ENCODE results near the gene SHOC2.
A peak's percentile ranks its signal among the peaks of the same experiment; 100 is the strongest.

The SHOC2 gene

DNA sequence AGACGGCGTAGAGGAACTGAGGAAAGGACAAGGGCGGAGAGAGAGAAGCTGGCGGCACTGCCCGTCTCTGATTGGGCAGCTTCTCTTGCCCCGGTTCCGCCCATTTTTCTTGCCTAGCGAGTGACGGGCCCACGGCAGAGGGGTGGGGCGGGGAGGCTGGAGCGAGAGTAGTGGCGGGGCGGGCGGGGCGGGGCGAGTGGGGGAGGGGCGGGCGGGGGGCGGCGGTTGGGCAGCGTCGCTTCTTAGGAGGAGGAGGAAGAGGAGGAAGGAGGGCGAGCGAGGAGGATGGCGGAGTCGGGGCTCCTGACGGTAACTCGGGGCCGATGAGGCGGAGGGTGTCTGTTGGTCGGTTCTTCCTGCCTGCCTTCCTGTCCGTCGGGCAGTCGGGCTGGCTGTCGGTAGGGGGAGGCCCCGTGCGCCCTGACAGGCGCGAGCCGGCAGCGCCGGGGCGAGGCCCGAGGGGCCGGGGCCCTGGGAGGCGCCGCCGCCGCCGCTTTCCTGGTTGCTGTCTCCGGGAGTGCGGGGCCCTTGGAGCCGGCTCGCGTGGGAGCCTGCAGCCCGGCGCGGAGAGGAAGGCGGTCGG, at the start of gene SHOC2:
TSS of gene SHOC2 (plus strand) at position 256 of the 583 bp plus-strand sequence. CDS start 44,755 bp downstream, outside the sequence.
- DNase-seq = peak; percentile 9

DNA sequence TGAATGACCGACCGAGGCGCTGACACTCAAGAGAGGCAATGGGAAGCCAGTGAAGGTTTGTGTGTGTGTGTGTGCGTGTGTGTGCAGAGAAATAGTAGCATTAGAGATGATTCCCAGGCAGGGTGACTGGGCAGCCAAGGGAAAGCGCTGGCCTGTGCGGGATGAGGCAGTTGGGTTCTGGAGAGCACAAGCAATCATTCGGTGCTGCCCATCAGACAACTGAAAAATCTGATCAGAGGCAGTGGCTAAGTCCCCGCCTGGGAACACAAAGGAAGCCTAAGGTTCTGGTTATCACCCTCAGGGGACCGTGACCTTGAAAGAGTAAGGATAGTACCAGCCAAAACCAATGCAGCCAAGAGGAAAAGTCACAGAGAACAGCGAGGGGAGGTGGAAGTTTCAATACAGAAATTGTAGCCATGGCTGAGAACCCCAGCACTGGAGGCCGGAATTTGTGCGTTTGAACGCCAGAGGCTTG, 48.5 kb upstream of the SHOC2 start:
- DNase-seq = no peak

GRCh38 chr10:110871298-110872084, 47.9 kb upstream of the SHOC2 start, which contains the start of gene PDCD4:
Gene PDCD4, plus strand, starts transcription at chr10:110871928. Its CDS starts 4,100 bp downstream, at chr10:110876028.
- peak; percentile 86 for DNase-seq

DNA sequence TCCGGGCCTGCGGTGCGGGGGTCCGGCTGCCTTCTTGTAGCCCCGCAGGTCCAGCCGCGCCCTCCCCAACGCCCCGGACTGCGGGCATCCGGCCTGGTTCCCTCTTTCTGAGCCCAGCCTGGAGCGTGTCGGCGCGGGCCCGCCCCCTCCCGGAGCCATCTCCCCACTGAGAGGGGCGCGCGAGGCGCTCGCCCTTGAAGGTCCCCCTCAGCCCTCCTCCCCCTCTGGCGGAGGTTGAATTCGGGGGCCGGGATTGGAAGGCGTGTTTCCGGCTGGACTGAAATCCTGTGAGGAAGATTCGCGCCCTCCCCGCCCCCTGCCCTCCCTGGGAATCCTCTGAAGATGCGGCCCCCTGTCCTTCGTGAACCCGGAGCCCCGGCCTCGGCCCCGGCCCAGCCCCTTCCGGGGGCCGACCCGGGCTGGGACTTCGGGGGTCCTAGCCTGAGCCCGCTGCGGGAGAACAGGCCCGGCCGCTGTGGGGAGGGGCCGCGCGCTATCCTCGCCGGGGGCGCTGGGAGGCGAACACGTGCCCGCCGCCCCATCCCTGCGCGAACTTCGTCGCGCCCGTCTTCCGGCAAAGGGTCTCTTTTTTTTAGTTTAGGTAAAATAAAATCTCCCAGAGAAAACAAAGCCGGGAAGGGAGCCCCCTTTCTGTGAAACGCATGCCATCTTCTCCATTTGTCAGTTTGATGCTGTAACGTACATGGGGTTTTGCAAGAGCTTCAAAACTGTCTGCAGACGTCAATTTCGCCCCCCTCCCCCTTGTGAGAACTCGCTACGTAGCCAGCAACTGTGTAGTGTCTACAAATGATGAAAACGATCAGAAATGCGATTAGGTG, 47.0 kb upstream of the SHOC2 start:
- DNase-seq = peak; percentile 3

GRCh38 chr10:110872984-110873923, 46.1 kb upstream of the SHOC2 start:
- no peak for DNase-seq

GRCh38 chr10:110873951-110874350, 45.5 kb upstream of the SHOC2 start:
- no peak for DNase-seq

- no peak for DNase-seq
These were observed 43.4 kb upstream of the SHOC2 start for GRCh38 chr10:110876000-110876399.

- no peak for DNase-seq
These were observed 42.6 kb upstream of the SHOC2 start for GRCh38 chr10:110876788-110877187.

DNA sequence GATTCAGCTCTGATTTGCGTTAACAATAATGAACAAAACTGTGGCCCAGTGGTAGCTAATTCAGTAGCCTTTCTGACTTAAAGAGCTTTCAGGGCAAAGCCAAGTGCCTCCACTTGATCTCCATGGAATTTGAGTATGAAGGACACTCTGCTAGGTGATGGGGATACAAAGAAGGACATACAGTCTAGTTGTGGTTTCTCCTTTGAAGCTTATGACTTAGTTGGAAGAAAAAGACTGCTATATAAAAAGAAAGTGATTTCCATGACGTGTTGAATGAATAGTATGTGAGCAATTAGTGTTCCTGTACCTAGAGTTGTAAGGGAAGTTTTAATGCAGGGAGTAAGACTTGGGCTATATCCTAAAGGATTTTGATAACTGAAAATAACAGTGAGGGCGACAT, 39.4 kb upstream of the SHOC2 start:
- no peak for DNase-seq

- no peak for DNase-seq
These were observed 38.2 kb upstream of the SHOC2 start for GRCh38 chr10:110881247-110881646.

GRCh38 chr10:110881905-110882304, 37.5 kb upstream of the SHOC2 start:
- no peak for DNase-seq

GRCh38 chr10:110883924-110884323, 35.5 kb upstream of the SHOC2 start:
- no peak for DNase-seq

DNA sequence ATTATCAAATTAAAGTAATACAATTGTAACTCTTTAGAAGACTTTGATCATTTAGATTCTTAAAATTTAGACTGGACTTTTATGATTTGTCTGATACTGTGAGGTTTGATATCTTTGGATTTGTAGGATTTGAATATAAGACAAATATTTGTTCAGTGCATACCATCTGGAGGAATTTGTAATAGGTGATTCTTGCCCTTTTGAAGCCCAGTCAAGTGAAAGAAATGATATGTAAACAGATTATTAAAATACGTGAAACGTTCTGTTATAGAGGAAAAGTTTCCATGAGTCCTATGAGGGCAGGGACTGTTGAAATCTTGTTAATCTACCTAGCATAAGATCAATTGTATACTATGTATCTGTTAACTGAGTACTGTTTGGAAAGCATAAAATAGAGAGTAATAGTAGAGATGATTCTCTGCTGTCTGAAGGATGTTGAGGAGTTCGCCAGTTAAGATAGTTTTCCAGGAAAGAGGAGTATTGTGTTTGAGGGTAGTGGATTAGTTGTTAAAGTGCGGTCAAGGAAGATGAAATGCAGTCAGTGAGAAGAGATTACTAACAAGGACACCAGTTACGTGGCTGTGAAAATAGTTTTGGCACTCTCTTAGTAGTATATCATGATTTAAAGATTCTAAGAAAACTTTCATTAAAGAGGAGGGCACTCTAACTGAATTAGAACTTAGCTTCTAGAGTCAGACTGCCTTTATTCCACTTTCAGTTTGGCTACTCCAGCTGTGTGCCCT, 33.3 kb upstream of the SHOC2 start:
- DNase-seq = no peak

DNA sequence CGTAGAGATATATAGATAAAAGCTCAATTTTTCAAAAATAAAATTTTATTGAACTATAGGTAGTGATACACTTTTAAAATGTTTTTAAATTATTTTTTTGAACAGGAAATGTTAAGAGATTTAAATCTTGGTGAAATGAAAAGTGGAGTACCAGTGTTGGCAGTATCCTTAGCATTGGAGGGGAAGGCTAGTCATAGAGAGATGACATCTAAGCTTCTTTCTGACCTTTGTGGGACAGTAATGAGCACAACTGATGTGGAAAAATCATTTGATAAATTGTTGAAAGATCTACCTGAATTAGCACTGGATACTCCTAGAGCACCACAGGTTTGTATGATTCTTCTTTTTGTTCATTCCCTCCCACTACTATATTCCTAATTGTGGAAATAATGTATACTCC, 31.8 kb upstream of the SHOC2 start:
- DNase-seq = no peak

DNA sequence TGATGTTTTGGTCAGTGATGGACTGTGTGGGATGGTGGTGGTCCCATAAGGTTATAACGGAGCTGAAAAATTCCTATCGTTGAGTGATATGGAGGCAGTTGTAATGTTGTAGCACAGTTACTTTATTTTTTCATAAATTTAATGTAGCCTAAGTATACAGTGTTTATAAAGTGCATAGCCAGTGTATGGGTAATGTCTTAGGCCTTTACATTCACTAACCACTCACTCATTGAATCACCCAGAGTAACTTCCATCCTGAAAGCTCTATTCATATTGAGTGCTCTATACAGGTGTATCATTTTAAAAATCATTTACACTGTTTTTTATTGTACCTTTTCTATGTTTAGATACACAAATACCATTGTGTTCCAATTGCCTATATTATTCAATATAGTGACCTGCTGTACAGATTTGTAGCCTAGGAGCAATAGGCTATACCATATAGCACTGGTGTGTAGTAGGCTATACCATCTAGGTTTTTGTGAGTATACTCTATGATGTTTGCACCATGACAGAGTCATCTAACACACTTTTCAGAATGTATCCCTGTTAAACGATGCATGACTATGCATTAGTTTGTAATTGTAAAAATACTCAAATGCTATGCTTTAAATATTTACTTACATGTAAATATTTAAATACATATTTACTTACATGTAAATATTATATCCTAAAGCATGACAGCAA, 26.7 kb upstream of the SHOC2 start:
- no peak for DNase-seq

DNA sequence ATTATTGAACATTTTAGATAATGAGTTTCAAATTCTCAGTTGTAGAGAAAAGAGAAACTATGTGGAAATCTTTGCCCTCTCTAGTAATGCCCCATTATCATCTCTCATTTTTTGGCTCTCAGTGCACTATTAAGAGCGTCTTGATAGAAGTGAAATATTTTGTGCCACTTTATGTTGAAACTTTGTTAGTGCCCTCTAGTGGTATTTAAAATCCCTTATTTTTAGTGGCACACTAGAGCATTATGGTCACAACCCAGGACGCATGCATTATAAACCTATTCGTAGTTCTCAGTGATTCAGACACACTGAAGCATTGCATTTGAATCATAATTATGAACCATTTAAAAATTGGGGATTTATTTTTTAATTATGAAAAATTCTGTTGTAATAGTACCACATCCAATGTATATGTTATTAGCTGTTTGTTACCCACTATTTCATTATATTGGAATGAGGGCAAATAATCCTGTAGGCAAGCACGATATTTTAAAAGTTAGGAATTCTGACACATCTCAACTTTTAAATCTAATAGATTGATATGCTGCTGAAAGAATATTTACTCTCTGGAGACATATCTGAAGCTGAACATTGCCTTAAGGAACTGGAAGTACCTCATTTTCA, 25.7 kb upstream of the SHOC2 start:
- DNase-seq = peak; percentile 0

- DNase-seq = no peak
These were observed 22.2 kb upstream of the SHOC2 start for GRCh38 chr10:110897184-110897583.

DNA sequence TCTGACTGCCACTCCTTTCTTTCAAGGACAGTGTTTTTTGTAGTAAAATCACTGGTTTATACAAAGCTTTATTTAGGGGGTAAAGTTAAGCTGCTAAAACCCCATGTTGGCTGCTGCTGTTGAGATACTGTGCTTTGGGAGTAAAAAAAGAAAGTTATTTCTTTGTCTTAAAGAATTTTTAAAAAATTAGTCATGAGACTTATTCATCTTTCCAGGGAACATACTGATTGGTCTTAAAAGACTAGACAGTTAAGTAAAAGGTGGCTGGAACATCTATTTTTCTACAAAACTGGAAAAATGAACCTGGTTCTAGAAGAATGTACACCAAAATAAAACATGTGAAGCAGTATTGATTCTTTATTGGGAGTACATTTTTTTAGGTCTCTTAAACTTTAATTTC, 21.0 kb upstream of the SHOC2 start:
- no peak for DNase-seq

DNA sequence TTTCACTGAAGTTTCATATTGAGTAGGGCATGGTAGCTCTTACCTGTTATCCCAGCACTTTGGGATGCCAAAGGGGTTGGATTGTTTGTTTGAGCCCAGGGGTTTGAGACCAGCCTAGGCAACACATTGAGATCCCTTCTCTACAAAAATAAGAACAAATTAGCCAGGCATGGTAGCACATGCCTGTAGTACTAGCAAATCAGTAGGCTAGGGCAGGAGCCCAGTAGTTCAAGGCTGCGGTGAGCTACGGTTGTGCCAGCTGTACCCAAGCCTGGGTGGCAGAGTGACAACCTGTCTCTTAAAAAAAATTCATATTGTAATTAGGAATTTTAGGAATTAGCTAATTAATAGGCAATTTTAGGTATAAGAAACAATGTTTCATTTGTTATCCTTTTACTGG, 18.4 kb upstream of the SHOC2 start:
- DNase-seq = no peak
